OCI-LY7 (cell line): Measurements from ENCODE around the gene WDR86. TPM values are rescaled to one million over a fixed set of nuclear protein-coding genes. Genes with fewer than 3 reads are reported as not detected.
A peak's percentile ranks its signal among the peaks of the same experiment; 100 is the strongest.

ENCODE experiments used
- BruUV-seq: library from RNA; stranded (reverse); fragments of 400-500 nt; replicated peaks from 2 replicates; lab custom pipeline; 2021; lab: Mats Ljungman, UMichigan
- CTCF ChIA-PET: fragments of 300-600 bp; sonication (Branson Sonifier 250); formaldehyde crosslinking; loops from one replicate; lab custom pipeline; 2022; ENCODE audit warnings: antibody characterized with exemption; ENCODE audit not compliant: unreplicated experiment; lab: Charles Lee
- POLR2A ChIA-PET: fragments of 300-600 bp; sonication (Branson Sonifier 250); formaldehyde crosslinking; loops from one replicate; lab custom pipeline; 2022; ENCODE audit warnings: antibody characterized with exemption; lab: Charles Lee
- DNase-seq: peaks from one replicate; pipeline ENCODE4 v3.0.0-alpha.2; 2015; ENCODE audit warnings: low spot score
- H2AFZ ChIP-seq: fragments of 200-600 bp; sonication (generic), shearing (Covaris generic); 2 replicates; pipeline ENCODE4 v1.6.1; 2014; ENCODE audit warnings: mild to moderate bottlenecking, antibody characterized with exemption, low read length, moderate library complexity
- H3K27ac ChIP-seq: fragments of 200-600 bp; sonication (generic); 2 replicates; pipeline ENCODE4 v1.5.1; 2014; ENCODE audit warnings: mixed run types, low read depth, mild to moderate bottlenecking, moderate library complexity, low read length, inconsistent platforms; ENCODE audit not compliant: poor library complexity, severe bottlenecking
- H3K36me3 ChIP-seq: fragments of 200-600 bp; sonication (generic); 2 replicates; pipeline ENCODE4 v1.6.1; 2014; ENCODE audit warnings: mild to moderate bottlenecking, antibody characterized with exemption, low read length, moderate library complexity, mixed read lengths; ENCODE audit not compliant: insufficient read depth
- H3K4me1 ChIP-seq: fragments of 200-600 bp; sonication (generic); 2 replicates; pipeline ENCODE4 v1.5.1; 2014; ENCODE audit warnings: mild to moderate bottlenecking, low read length; ENCODE audit not compliant: insufficient read depth, poor library complexity, severe bottlenecking
- H3K4me2 ChIP-seq: fragments of 200-600 bp; sonication (generic); 2 replicates; pipeline ENCODE4 v1.6.1; 2014; ENCODE audit warnings: mild to moderate bottlenecking, low read length
- H3K4me3 ChIP-seq: fragments of 200-600 bp; sonication (generic); 2 replicates; pipeline ENCODE4 v1.5.1; 2014; ENCODE audit warnings: mild to moderate bottlenecking, low read depth, low read length; ENCODE audit not compliant: poor library complexity, severe bottlenecking
- H3K79me2 ChIP-seq: fragments of 200-600 bp; sonication (generic); 2 replicates; pipeline ENCODE4 v1.6.1; 2016; ENCODE audit warnings: low read depth, mild to moderate bottlenecking, low read length, moderate library complexity, mixed read lengths; ENCODE audit not compliant: insufficient read depth
- H3K9me2 ChIP-seq: fragments of 200-600 bp; sonication (generic); 2 replicates; pipeline ENCODE4 v1.6.1; 2016; ENCODE audit warnings: mild to moderate bottlenecking, low read length, mixed read lengths; ENCODE audit not compliant: insufficient read depth
- H3K9me3 ChIP-seq: fragments of 200-600 bp; sonication (generic); 2 replicates; pipeline ENCODE4 v1.6.1; 2014; ENCODE audit warnings: mild to moderate bottlenecking, mixed run types, low read length, mixed read lengths
- H4K20me1 ChIP-seq: fragments of 200-600 bp; sonication (generic); 2 replicates; pipeline ENCODE4 v1.6.1; 2014; ENCODE audit warnings: mild to moderate bottlenecking, antibody characterized with exemption, low read length, moderate library complexity, mixed read lengths; ENCODE audit not compliant: insufficient read depth
- CTCF ChIP-seq: fragments of 200-600 bp; sonication (generic); conservative IDR thresholded peaks from 2 replicates; pipeline ENCODE4 v1.5.1; 2014; ENCODE audit warnings: mild to moderate bottlenecking, antibody characterized with exemption, low read length, moderate library complexity, mixed read lengths
- EZH2phosphoT487 ChIP-seq: fragments of 200-600 bp; sonication (generic); IDR thresholded peaks from 2 replicates; pipeline ENCODE4 v1.6.1; 2018; ENCODE audit warnings: low read depth, borderline replicate concordance, mild to moderate bottlenecking, mixed run types, antibody characterized with exemption, low read length, moderate library complexity, mixed read lengths
- intact Hi-C: fragments of 100-400 bp; cut with micrococcal nuclease; formaldehyde crosslinking; loops from one replicate; pipeline ENCODE4 v1.10.0; 2022; ENCODE audit not compliant: unreplicated experiment
- total RNA-seq, 2 experiments: library from RNA; depleted of rRNA in 1 of 2; stranded (reverse); fragments of >200 nt in 1 of 2; shearing (Covaris generic) in 1 of 2; gene quantifications; 2 replicates each; pipeline ENCODE4 v1.2.3, GENCODE V29; 2014 to 2022

WDR86 gene
- total RNA-seq, 2 experiments from 2014 or later = 0.44 to 0.51 TPM

- TF ChIP-seq CTCF (no peak), EZH2phosphoT487 (no peak)
- no peak overlapping the region; the same call in 1 of the 2 replicates for H3K4me2 ChIP-seq
- H3K36me3 ChIP-seq = no peaks in the 10 kb centered on the region
- H3K9me2 ChIP-seq = no peaks in the 10 kb centered on the region
- ChIA-PET POLR2A (interaction anchor here (0.6 kb wide), 1 partner anchor 655 kb away, joined by 3 read pairs; no protein-coding TSS in a partner anchor), CTCF (no interaction called here)
- H2AFZ ChIP-seq = no peak overlapping the region
- no peaks in the 10 kb centered on the region for H3K79me2 ChIP-seq
- H3K9me3 ChIP-seq = no peaks in the 10 kb centered on the region
- no peak for DNase-seq
- no peaks in the 10 kb centered on the region for H4K20me1 ChIP-seq
- no TSS peak for BruUV-seq
- intact Hi-C loops = no loop called here
- no peak overlapping the region for H3K27ac ChIP-seq
- H3K4me3 ChIP-seq = no peak overlapping the region
- peaks cover 17% of the 10 kb centered on the region for H3K4me1 ChIP-seq
These were observed 27.6 kb downstream of the WDR86 start for GRCh38 chr7:151382079-151382885.

- Histone ChIP-seq H3K4me3 (peak overlapping the region; percentile 46), H4K20me1 (no peaks in the 10 kb centered on the region), H3K9me3 (no peaks in the 10 kb centered on the region), H3K36me3 (no peaks in the 10 kb centered on the region), H3K27ac (no peak overlapping the region), H3K4me2 (peak overlapping the region; percentile 62), H3K9me2 (no peaks in the 10 kb centered on the region), H3K79me2 (no peaks in the 10 kb centered on the region), H3K4me1 (peaks cover 17% of the 10 kb centered on the region), H2AFZ (peak overlapping the region; percentile 34)
- no TSS peak for BruUV-seq
- intact Hi-C loops = no loop called here
- ChIA-PET POLR2A (no interaction called here), CTCF (interaction anchor here (0.6 kb wide), 1 partner anchor 15 kb away, joined by 3 read pairs; no protein-coding TSS in a partner anchor)
- TF ChIP-seq CTCF = no peak
- DNase-seq = peak; percentile 33
These were observed 28.3 kb downstream of the WDR86 start for GRCh38 chr7:151381348-151382078.
